HFFc6 (cell line): ENCODE measurements around the gene NINJ1. TPM values are rescaled to one million over a fixed set of nuclear protein-coding genes. Genes with fewer than 3 reads are reported as not detected.

Experiments
- DNase-seq: peaks from one replicate; pipeline ENCODE4 v3.0.0-alpha.2; 2018
- H3K27ac Mint-ChIP-seq: 2 replicates; pipeline ENCODE4 v1.8.0; 2020; ENCODE audit warnings: mild to moderate bottlenecking, mixed read lengths
- H3K27me3 Mint-ChIP-seq: 2 replicates; pipeline ENCODE4 v1.8.0; 2021; ENCODE audit warnings: mild to moderate bottlenecking, moderate library complexity, mixed read lengths; ENCODE audit not compliant: insufficient read depth
- H3K36me3 Mint-ChIP-seq: 2 replicates; pipeline ENCODE4 v1.8.0; 2021; ENCODE audit warnings: low read depth, mixed read lengths
- H3K4me1 Mint-ChIP-seq: 2 replicates; pipeline ENCODE4 v1.8.0; 2020; ENCODE audit warnings: low read depth, mixed read lengths
- H3K4me3 Mint-ChIP-seq: 2 replicates; pipeline ENCODE4 v1.8.0; 2020; ENCODE audit warnings: mild to moderate bottlenecking, moderate library complexity, mixed read lengths
- H3K9me3 Mint-ChIP-seq: 2 replicates; pipeline ENCODE4 v1.8.0; 2020; ENCODE audit warnings: mild to moderate bottlenecking, mixed read lengths
- CTCF ChIP-seq: fragments of 200-600 bp; sonication (generic); IDR thresholded peaks from 2 replicates; pipeline ENCODE4 v1.5.0; 2021; ENCODE audit warnings: antibody characterized with exemption, mild to moderate bottlenecking
- total RNA-seq, 6 experiments: library from RNA; stranded (reverse); fragmentation: NEBNext Ultra II Directional; extraction: Animal tissue kit (Norgen Biotek cat#: 25700); gene quantifications; 2 replicates in 1 of 6; 3 replicates in 5 of 6; pipeline ENCODE4 v1.2.3, GENCODE V29; 2021

Gene NINJ1
- total RNA-seq, 6 experiments from 2014 or later = 23.2 to 28.0 (median 25.6) TPM

GRCh38 chr9:93087971-93088655, 45.9 kb downstream of the NINJ1 start:
- H3K9me3 Mint-ChIP-seq = peaks cover 50% of the 10 kb centered on the region
- no peak overlapping the region for H3K27ac Mint-ChIP-seq
- no peak for DNase-seq
- peaks cover 27% of the 10 kb centered on the region for H3K36me3 Mint-ChIP-seq
- peaks cover 21% of the 10 kb centered on the region for H3K4me1 Mint-ChIP-seq
- peaks cover 10% of the 10 kb centered on the region for H3K27me3 Mint-ChIP-seq
- no peak for TF ChIP-seq CTCF
- no peak overlapping the region for H3K4me3 Mint-ChIP-seq

GRCh38 chr9:93086447-93087224, 47.4 kb downstream of the NINJ1 start:
- Mint-ChIP-seq H3K36me3 (peaks cover 23% of the 10 kb centered on the region), H3K27ac (no peak overlapping the region), H3K4me3 (no peak overlapping the region), H3K4me1 (peaks cover 6% of the 10 kb centered on the region), H3K27me3 (peaks cover 10% of the 10 kb centered on the region), H3K9me3 (peaks cover 41% of the 10 kb centered on the region)
- no peak for TF ChIP-seq CTCF
- no peak for DNase-seq

- Mint-ChIP-seq H3K9me3 (peaks cover 32% of the 10 kb centered on the region), H3K36me3 (peaks cover 16% of the 10 kb centered on the region), H3K4me1 (no peaks in the 10 kb centered on the region), H3K4me3 (no peak overlapping the region), H3K27ac (no peak overlapping the region), H3K27me3 (peaks cover 6% of the 10 kb centered on the region)
- no peak for DNase-seq
- TF ChIP-seq CTCF = no peak
These were observed 48.4 kb downstream of the NINJ1 start for GRCh38 chr9:93085676-93086075.

- H3K27ac Mint-ChIP-seq = no peak overlapping the region
- H3K36me3 Mint-ChIP-seq = peaks cover 6% of the 10 kb centered on the region
- DNase-seq = no peak
- no peaks in the 10 kb centered on the region for H3K4me1 Mint-ChIP-seq
- H3K4me3 Mint-ChIP-seq = no peak overlapping the region
- no peak for TF ChIP-seq CTCF
- peaks cover 21% of the 10 kb centered on the region for H3K9me3 Mint-ChIP-seq
- H3K27me3 Mint-ChIP-seq = peaks cover 6% of the 10 kb centered on the region
These were observed 49.6 kb downstream of the NINJ1 start for GRCh38 chr9:93084471-93084881.

GRCh38 chr9:93083592-93084470, 50.2 kb downstream of the NINJ1 start:
- Mint-ChIP-seq H3K27ac (no peak overlapping the region), H3K4me3 (no peak overlapping the region), H3K9me3 (peaks cover 15% of the 10 kb centered on the region), H3K27me3 (peaks cover 6% of the 10 kb centered on the region), H3K4me1 (no peaks in the 10 kb centered on the region), H3K36me3 (peaks cover 4% of the 10 kb centered on the region)
- no peak for TF ChIP-seq CTCF
- DNase-seq = no peak
